GM12872 (cell line): ENCODE data around the gene RB1.

Experiments
- TF ChIP-seq, protein P1 (sequence below): IDR thresholded peaks from 3 replicates; pipeline ENCODE4 v1.5.1; 2011; ENCODE audit warnings: low read depth, mild to moderate bottlenecking, low read length, moderate library complexity; ENCODE audit not compliant: insufficient read depth

The RB1 gene

DNA sequence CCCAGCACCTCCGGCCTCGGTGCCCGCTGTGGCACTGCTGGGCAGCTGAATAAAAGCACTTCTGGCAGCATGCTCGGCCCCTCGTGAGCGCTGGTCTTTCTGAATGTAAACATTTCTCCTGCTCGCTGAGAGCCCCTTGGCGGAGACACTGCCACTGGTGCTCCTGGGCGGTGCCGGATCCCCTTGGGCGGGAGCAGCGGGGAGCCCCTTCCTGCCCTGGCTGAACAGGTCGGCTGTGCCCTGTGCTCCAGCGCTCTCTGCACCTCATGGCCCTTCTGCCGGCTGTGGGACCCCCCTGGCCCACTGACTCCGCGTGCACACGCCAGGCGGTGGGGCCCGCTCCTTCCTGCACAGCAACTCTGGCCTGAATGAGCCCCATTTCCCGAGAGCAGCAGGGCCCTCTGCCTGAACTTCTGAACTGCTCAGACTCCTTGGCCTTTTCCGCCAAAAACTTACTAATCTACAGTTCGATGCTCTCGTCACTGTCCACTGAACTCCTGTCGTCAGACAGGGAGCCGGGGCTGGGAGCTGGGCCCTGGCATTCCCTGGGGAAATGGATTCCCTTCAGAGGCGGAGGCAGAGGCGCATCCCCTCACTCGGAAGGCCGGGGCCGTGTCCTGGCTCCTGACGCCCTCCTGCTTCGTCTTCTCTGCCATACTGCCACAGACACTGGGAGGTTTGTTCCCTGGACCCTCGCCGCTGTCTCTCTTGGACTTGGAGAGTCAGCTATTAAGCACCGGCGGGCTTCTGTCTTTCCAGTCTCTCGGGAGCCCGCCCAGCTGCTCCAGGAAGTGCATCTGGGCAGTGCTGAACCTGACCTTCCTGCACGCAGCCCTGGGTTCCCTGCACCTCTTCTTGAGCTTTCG, 14.2 kb downstream of the RB1 start:
- TF ChIP-seq, protein P1, sequence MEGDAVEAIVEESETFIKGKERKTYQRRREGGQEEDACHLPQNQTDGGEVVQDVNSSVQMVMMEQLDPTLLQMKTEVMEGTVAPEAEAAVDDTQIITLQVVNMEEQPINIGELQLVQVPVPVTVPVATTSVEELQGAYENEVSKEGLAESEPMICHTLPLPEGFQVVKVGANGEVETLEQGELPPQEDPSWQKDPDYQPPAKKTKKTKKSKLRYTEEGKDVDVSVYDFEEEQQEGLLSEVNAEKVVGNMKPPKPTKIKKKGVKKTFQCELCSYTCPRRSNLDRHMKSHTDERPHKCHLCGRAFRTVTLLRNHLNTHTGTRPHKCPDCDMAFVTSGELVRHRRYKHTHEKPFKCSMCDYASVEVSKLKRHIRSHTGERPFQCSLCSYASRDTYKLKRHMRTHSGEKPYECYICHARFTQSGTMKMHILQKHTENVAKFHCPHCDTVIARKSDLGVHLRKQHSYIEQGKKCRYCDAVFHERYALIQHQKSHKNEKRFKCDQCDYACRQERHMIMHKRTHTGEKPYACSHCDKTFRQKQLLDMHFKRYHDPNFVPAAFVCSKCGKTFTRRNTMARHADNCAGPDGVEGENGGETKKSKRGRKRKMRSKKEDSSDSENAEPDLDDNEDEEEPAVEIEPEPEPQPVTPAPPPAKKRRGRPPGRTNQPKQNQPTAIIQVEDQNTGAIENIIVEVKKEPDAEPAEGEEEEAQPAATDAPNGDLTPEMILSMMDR: no peak

DNA sequence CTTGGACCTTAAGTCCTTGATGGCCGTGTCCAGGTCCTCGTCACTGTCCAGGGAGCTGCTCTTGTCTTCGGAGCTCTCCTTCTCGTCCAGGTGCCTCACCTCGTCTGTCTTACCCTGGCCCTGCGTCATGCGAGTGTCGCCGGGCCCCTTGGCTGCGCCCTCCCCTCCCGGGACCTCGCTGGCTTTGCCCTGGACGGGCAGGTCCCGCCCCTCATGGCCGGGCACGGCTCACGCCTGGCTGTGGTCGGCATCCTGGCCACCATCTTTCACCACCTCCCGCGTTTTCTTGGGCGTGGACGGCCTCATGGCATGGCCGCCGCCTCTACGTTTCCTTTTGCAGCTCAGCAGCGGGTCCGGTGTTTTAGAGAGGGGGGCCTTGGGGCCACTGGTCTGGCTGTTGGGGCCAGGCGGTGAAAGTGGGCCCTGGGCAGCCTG, 14.8 kb downstream of the RB1 start:
- TF ChIP-seq, protein P1: no peak

DNA sequence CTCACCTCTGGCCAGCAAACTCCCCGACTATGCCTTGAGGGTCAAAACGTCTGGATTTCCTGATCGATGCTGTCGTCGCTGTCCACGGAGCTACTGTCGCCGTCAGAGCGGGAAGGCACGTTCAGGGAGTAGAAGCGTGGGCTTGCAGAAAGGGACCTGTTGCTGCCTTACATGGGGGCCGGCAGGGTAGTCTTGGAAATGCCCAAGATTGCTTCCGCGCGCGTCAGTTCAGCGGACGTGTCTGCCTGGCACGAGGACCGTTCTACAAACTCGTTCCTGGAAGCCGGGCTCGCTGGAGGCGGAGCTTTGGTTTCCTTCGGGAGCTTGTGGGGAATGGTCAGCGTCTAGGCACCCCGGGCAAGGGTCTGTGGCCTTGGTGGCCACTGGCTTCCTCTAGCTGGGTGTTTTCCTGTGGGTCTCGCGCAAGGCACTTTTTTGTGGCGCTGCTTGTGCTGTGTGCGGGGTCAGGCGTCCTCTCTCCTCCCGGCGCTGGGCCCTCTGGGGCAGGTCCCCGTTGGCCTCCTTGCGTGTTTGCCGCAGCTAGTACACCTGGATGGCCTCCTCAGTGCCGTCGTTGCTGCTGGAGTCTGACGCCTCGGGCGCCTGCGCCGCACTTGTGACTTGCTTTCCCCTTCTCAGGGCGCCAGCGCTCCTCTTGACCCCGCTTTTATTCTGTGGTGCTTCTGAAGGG, 15.4 kb downstream of the RB1 start:
- TF ChIP-seq, protein P1: no peak

DNA sequence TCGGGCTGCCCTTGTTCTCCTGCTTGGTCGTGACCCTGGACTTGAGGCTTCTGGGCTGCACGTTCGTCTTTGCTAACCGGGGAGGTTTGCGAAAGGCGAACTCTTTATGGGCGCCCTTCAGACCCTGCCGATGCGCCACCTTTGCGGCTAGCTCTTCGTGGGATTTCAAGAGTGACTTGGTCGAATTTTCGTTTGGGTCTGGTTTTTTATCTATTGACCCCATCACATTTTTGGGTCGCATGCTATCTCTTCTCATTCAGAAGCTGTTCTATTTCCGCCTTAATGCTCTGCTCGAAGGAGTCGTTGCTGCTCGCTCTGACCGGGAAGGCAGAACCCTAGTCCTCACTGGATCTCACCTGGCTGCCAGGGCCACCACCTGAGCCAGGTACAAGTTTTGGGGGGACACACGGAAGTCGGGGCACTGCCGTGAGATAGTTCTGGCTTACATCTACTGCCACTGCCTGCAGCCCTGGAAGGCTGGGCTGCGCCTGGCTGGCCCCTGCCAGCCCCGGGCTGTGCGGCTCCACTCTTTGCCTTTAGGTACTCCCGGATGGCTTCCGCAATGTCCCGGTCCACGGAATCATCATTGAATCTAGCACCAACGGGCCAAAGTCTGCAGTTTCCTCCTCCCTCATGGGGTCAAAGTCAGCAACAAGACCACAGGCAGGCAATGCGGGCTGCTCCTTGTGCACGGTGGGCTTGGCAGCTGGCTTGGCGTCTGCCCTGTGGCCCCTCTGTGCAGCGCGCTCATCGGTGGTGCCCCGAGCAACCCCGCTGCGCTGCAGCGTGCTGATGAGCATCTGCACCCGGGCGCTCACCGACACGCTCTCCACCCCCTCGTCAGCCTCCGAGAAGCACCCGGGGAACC, 16.2 kb downstream of the RB1 start:
- TF ChIP-seq, protein P1: no peak

DNA sequence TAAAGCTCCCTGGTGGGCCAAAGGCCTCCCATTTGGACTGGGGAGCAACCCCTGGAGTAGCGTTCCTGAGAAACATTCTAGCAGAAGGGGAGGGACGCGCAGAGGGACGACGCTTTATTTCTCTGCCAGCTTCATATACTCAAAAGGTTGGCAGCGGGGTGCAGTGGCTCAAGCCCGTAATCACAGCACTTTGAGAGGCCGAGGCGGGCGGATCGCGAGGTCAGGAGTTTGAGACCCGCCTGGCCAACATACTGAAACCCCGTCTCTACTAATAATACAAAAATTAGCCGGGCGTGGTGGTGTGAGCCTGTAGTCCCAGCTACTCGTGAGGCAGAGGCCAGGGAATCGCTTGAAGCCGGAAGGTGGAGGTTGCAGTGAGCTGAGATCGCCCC, 16.8 kb downstream of the RB1 start:
- TF ChIP-seq, protein P1: no peak

DNA sequence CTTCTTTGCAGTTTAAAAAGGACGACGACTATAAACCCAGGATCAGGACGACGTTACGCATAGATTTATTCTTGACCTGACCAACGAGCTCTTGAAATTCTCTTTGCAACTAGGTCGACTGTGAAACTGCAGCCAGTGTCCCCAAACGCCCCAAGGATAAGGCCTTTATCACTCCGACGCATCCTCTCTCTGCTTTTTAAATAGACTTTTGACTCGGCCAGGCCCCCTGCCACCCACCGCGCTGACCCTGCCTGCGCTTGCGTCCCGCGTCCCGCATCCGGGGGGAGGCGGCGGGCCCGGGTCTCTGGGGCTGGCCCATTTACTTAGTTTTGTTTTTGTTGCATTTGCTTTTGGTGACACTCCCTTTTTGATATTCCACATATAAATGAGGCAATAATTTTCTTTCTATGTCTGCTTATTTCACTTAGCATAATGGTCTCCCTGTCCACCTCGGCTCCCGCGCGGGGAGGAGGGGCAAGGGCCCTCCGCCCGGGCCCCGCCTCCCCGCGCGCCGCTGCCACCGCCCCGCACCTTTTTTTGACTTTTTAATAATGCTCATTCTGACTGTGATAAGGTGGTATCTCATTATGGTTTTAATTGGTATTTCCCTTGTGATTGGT, 17.4 kb downstream of the RB1 start:
- TF ChIP-seq, protein P1: no peak
